ENCODE results near the gene PITPNM1.

Gene PITPNM1

DNA sequence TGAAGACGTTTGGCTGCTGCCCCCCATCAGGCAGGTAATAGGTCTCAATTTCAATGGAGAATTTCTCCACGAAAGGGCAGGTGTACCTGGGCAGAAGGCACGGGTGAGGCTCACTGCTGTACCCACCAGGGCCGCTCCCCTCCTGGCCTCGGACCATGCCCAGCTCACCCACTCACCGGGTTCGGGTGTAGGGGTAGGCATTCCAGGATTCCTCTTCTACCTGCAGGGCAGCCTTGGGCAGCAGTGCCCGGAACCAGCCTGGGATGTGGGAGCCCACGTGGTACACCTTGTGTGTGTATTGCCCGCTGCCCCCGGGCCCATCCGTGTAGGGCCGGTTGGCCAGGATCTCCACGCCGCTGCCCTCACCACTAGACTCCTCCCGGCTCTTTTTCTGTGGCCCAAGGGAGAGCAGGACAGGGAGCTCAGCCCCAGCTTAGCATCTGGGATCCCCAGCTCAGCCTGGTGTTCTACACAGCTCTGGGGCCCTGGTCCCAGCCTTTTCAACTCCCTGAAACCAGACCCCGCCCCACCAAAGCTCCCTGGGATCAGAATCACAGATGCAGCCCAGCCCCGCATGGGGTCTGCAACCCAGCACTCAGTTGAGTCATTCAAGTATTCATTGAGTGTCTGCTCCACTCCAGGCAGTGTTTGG is 2.7 kb downstream of the PITPNM1 start:
- H3K4me3 ChIP-seq (ENCODE audit: low read depth, low read length), result no peak overlapping the region
- peaks cover 7% of the 10 kb centered on the region for H3K79me2 ChIP-seq (ENCODE audit: control insufficient read depth, insufficient read depth, low read length, unreplicated experiment)
- no peaks in the 10 kb centered on the region for H3K36me3 ChIP-seq (ENCODE audit: insufficient read depth, low read length)
- no peak overlapping the region for H2AFZ ChIP-seq (ENCODE audit: low read length, unreplicated experiment)
- H3K4me1 ChIP-seq (ENCODE audit: control insufficient read depth, insufficient read depth, low read length, unreplicated experiment), result peaks cover 25% of the 10 kb centered on the region
- H3K27me3 ChIP-seq (ENCODE audit: insufficient read depth, low read length), result no peaks in the 10 kb centered on the region
- H3K27ac ChIP-seq (ENCODE audit: low read depth, low read length), result no peak overlapping the region

GRCh38 chr11:67501854-67502253 is 3.3 kb downstream of the PITPNM1 start:
- Histone ChIP-seq H2AFZ (ENCODE audit: low read length, unreplicated experiment) (no peak overlapping the region), H3K4me3 (ENCODE audit: low read depth, low read length) (no peak overlapping the region), H3K36me3 (ENCODE audit: insufficient read depth, low read length) (no peaks in the 10 kb centered on the region), H3K79me2 (ENCODE audit: control insufficient read depth, insufficient read depth, low read length, unreplicated experiment) (peaks cover 1% of the 10 kb centered on the region), H3K27me3 (ENCODE audit: insufficient read depth, low read length) (no peaks in the 10 kb centered on the region), H3K27ac (ENCODE audit: low read depth, low read length) (no peak overlapping the region), H3K4me1 (ENCODE audit: control insufficient read depth, insufficient read depth, low read length, unreplicated experiment) (peaks cover 19% of the 10 kb centered on the region)

DNA sequence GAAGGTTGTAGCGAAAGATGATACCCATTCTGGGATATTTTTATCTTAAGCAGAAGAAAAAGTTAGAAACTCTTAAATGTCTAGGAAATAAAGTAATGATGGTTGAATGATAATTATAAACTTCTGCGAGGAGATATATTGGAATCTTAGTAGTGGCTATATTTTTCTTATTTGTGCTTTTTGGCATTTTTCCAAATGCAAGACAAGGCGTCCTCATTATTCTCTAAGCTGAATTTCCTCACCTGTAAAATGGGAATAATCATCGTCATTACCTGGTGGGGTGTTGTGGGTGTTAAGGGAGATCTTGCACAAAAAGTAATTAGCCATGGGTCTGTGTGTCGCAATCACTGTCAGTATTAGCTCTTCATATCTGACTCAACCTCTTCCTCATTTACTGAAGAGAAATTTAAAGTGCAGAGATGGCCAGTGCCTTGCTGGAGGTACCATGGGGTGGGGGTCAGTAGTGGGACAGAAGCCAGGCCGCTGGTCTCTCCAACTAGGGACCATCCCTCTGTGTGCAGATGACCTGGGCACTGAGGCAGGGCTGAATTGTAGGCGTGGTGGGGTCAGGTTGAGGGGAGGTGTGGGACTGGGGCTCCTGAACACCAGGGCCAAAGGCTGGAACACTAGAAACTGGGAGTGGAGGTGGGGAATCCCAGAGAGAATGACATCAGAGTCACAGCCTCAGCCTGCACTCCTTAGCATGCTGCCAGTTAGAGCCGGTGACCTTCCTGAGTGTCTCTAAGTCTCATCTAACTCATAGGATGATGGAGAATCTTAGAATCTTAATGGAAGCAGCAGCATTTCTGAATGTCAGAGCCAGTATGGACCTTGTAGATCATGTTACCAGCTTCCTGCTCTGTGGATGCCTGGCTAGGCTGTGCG is 4.1 kb downstream of the PITPNM1 start:
- no peaks in the 10 kb centered on the region for H3K79me2 ChIP-seq (ENCODE audit: control insufficient read depth, insufficient read depth, low read length, unreplicated experiment)
- H3K27ac ChIP-seq (ENCODE audit: low read depth, low read length), result no peak overlapping the region
- H3K27me3 ChIP-seq (ENCODE audit: insufficient read depth, low read length), result no peaks in the 10 kb centered on the region
- no peaks in the 10 kb centered on the region for H3K36me3 ChIP-seq (ENCODE audit: insufficient read depth, low read length)
- no peak overlapping the region for H2AFZ ChIP-seq (ENCODE audit: low read length, unreplicated experiment)
- no peak overlapping the region for H3K4me3 ChIP-seq (ENCODE audit: low read depth, low read length)
- peaks cover 13% of the 10 kb centered on the region for H3K4me1 ChIP-seq (ENCODE audit: control insufficient read depth, insufficient read depth, low read length, unreplicated experiment)

- H2AFZ ChIP-seq (ENCODE audit: low read length, unreplicated experiment), result no peak overlapping the region
- peaks cover 8% of the 10 kb centered on the region for H3K4me1 ChIP-seq (ENCODE audit: control insufficient read depth, insufficient read depth, low read length, unreplicated experiment)
- H3K27ac ChIP-seq (ENCODE audit: low read depth, low read length), result no peak overlapping the region
- no peaks in the 10 kb centered on the region for H3K36me3 ChIP-seq (ENCODE audit: insufficient read depth, low read length)
- no peaks in the 10 kb centered on the region for H3K27me3 ChIP-seq (ENCODE audit: insufficient read depth, low read length)
- H3K79me2 ChIP-seq (ENCODE audit: control insufficient read depth, insufficient read depth, low read length, unreplicated experiment), result no peaks in the 10 kb centered on the region
- no peak overlapping the region for H3K4me3 ChIP-seq (ENCODE audit: low read depth, low read length)
Observed at GRCh38 chr11:67500484-67500821, 4.7 kb downstream of the PITPNM1 start.

GRCh38 chr11:67499808-67500483 is 5.2 kb downstream of the PITPNM1 start:
- no peak overlapping the region for H2AFZ ChIP-seq (ENCODE audit: low read length, unreplicated experiment)
- no peak overlapping the region for H3K27ac ChIP-seq (ENCODE audit: low read depth, low read length)
- H3K79me2 ChIP-seq (ENCODE audit: control insufficient read depth, insufficient read depth, low read length, unreplicated experiment), result no peaks in the 10 kb centered on the region
- H3K36me3 ChIP-seq (ENCODE audit: insufficient read depth, low read length), result no peaks in the 10 kb centered on the region
- H3K4me3 ChIP-seq (ENCODE audit: low read depth, low read length), result no peak overlapping the region
- peaks cover 6% of the 10 kb centered on the region for H3K4me1 ChIP-seq (ENCODE audit: control insufficient read depth, insufficient read depth, low read length, unreplicated experiment)
- H3K27me3 ChIP-seq (ENCODE audit: insufficient read depth, low read length), result no peaks in the 10 kb centered on the region

GRCh38 chr11:67498544-67498972 is 6.6 kb downstream of the PITPNM1 start:
- no peaks in the 10 kb centered on the region for H3K36me3 ChIP-seq (ENCODE audit: insufficient read depth, low read length)
- peaks cover 2% of the 10 kb centered on the region for H3K4me1 ChIP-seq (ENCODE audit: control insufficient read depth, insufficient read depth, low read length, unreplicated experiment)
- H3K79me2 ChIP-seq (ENCODE audit: control insufficient read depth, insufficient read depth, low read length, unreplicated experiment), result no peaks in the 10 kb centered on the region
- H3K4me3 ChIP-seq (ENCODE audit: low read depth, low read length), result no peak overlapping the region
- H3K27ac ChIP-seq (ENCODE audit: low read depth, low read length), result no peak overlapping the region
- no peaks in the 10 kb centered on the region for H3K27me3 ChIP-seq (ENCODE audit: insufficient read depth, low read length)
- H2AFZ ChIP-seq (ENCODE audit: low read length, unreplicated experiment), result no peak overlapping the region

- Histone ChIP-seq H3K36me3 (ENCODE audit: insufficient read depth, low read length) (no peaks in the 10 kb centered on the region), H3K27me3 (ENCODE audit: insufficient read depth, low read length) (no peaks in the 10 kb centered on the region), H3K4me3 (ENCODE audit: low read depth, low read length) (no peak overlapping the region), H2AFZ (ENCODE audit: low read length, unreplicated experiment) (no peak overlapping the region), H3K27ac (ENCODE audit: low read depth, low read length) (no peak overlapping the region), H3K4me1 (ENCODE audit: control insufficient read depth, insufficient read depth, low read length, unreplicated experiment) (no peaks in the 10 kb centered on the region), H3K79me2 (ENCODE audit: control insufficient read depth, insufficient read depth, low read length, unreplicated experiment) (no peaks in the 10 kb centered on the region)
Observed at GRCh38 chr11:67497656-67498291, 7.4 kb downstream of the PITPNM1 start.

DNA sequence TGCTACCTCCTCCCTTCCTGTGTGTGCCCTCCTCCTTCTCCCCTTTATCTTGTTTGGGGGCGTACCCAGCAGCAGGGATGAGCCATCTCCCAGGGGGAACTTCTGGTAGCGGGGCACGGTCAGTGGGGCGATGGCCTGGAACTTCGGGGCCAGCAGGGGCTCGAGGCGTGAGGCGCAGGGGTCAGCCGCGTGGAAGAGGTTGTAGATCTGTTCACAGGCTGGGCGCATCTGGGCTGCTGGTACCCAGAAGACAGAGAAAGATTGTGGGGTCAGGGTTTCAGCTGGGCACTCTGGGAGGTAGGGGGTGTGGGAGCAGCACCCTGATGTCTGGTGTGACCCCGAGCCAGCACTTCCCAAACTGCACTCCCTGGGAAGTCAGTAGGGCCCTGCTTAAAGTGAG is 9.1 kb downstream of the PITPNM1 start:
- no peaks in the 10 kb centered on the region for H3K79me2 ChIP-seq (ENCODE audit: control insufficient read depth, insufficient read depth, low read length, unreplicated experiment)
- no peak overlapping the region for H2AFZ ChIP-seq (ENCODE audit: low read length, unreplicated experiment)
- H3K27ac ChIP-seq (ENCODE audit: low read depth, low read length), result no peak overlapping the region
- no peaks in the 10 kb centered on the region for H3K4me1 ChIP-seq (ENCODE audit: control insufficient read depth, insufficient read depth, low read length, unreplicated experiment)
- no peak overlapping the region for H3K4me3 ChIP-seq (ENCODE audit: low read depth, low read length)
- H3K36me3 ChIP-seq (ENCODE audit: insufficient read depth, low read length), result no peaks in the 10 kb centered on the region; the same call in 1 of the 2 replicates
- H3K27me3 ChIP-seq (ENCODE audit: insufficient read depth, low read length), result no peaks in the 10 kb centered on the region

DNA sequence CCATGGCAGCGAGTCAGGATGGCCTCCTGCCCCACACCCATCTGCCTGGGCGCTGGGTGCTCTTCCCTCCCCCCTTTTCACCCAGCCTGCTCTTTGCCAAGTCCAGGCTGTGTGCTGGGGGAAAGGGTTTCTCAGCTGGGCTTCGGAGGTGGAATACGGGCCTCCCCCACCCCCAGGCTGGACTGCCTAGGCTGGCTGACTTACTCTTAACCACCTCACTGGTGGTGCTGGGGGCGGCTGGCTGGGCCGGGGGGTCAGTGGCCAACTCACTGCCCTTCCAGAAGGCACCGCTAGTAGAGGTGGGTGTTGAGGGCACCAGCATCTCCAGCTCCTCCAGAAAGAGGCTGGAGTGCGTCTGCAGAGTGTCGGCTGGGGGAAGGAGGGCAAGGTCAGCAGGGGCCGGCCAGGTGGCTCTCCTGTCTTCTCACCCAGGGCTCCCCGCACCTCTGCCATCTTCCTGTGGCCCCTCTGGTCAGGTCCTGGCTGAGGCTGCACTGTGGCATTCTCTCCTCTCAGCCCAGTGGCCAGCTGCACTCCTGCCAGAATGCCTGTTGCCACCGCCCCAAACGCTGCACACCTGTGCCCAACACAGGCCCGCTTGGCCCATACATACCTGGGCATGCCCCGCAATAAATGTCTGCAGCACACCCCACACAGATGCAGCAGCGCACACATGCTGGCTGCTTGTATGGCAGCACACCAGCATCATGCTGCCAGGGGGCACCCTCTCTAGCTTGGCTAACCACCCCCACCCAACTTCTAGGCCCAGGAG is 9.7 kb downstream of the PITPNM1 start:
- H3K79me2 ChIP-seq (ENCODE audit: control insufficient read depth, insufficient read depth, low read length, unreplicated experiment), result no peaks in the 10 kb centered on the region
- no peak overlapping the region for H3K4me3 ChIP-seq (ENCODE audit: low read depth, low read length)
- H2AFZ ChIP-seq (ENCODE audit: low read length, unreplicated experiment), result no peak overlapping the region
- H3K27ac ChIP-seq (ENCODE audit: low read depth, low read length), result no peak overlapping the region
- H3K4me1 ChIP-seq (ENCODE audit: control insufficient read depth, insufficient read depth, low read length, unreplicated experiment), result no peaks in the 10 kb centered on the region
- no peaks in the 10 kb centered on the region for H3K27me3 ChIP-seq (ENCODE audit: insufficient read depth, low read length)
- H3K36me3 ChIP-seq (ENCODE audit: insufficient read depth, low read length), result no peaks in the 10 kb centered on the region; the same call in 1 of the 2 replicates
